Heart left ventricle (tissue), 13 donors: ENCODE measurements around the gene EHD1.

ENCODE experiments used
- POLR2A ChIP-seq, 2 donors: fragments of 450-650 bp; IDR thresholded peaks; one replicate each; pipeline ENCODE4 v1.6.1; 2017; ENCODE audit warnings: antibody characterized with exemption in 2 of 2, mild to moderate bottlenecking in 2 of 2, moderate library complexity in 2 of 2
- TF ChIP-seq, protein P1 (sequence below), 12 donors: fragments of 200-600 bp; sonication (generic) in 4 of 12; IDR thresholded peaks; one replicate each; pipeline versions ENCODE4 v1.5.0 to v1.8.0; 2018 to 2022; ENCODE audit warnings: antibody characterized with exemption in 12 of 12, mild to moderate bottlenecking in 5 of 12
- donor health status: ischemic (EF 13 %, LVEDD 7.1; RV severe dilation, severe dysfunction).
- donor health status: DM: no; HTN: yes; CAD: no.
- donor health status: DM: no; HTN: no; CAD: no.
- donor health status: ischemic (EF 25% LVEDD 6.9; RV normal size, moderate dysfunction).
- donor health status: ischemic (EF 25% LVEDD 5.7; RV mildly dilated, moderate dysfunction).
- donor health status: ischemic (EF 35%, LVEDD 5.7; RV mildly dilated, moderate dysfunction).
- donor health status: nonischemic (EF 11% LVEDD 7.7; RV severe dilation, severe dysfunction).
- donor health status: DM: yes; HTN: yes; CAD: no.
- donor health status: PGD.
- donor health status: ischemic (EF 29% LVEDD 5.4; RV normal size, mild dysfunction).
- donor health status: nonischemic (EF 23%, LVEDD 6.1; RV moderate dilation, normal function).

DNA sequence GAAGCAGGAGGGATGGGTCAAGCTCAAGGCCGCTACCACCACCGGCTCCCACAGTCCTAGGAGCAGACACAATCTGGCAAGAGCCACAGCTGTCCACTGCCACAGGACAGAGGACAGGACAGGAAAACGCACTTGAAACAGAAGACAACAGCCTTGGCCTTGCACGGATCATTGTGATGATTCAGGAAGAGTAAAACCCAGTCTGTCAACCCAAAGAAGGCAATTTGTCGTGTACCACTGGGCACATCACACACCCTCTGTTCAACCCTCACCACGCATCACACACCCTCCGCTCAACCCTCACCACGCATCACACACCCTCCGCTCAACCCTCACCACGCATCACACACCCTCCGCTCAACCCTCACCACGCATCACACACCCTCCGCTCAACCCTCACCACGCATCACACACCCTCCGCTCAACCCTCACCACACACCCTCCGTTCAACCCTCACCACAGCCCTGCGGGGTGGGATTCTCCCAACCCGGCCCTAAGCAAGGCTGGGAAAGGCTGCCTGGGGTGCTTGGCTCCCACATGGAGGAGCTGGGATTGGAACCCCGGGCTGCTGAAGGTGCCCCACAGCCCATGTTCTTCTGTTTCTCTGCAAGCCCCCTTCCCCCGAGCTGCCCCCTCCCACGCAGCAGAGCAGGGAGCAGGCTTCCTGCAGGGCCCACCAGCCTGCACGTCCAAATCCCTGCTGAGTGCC, 22.7 kb downstream of the EHD1 start:
- no peak for TF ChIP-seq POLR2A (IDR thresholded peaks at IDR 0.05)
- TF ChIP-seq, protein P1, sequence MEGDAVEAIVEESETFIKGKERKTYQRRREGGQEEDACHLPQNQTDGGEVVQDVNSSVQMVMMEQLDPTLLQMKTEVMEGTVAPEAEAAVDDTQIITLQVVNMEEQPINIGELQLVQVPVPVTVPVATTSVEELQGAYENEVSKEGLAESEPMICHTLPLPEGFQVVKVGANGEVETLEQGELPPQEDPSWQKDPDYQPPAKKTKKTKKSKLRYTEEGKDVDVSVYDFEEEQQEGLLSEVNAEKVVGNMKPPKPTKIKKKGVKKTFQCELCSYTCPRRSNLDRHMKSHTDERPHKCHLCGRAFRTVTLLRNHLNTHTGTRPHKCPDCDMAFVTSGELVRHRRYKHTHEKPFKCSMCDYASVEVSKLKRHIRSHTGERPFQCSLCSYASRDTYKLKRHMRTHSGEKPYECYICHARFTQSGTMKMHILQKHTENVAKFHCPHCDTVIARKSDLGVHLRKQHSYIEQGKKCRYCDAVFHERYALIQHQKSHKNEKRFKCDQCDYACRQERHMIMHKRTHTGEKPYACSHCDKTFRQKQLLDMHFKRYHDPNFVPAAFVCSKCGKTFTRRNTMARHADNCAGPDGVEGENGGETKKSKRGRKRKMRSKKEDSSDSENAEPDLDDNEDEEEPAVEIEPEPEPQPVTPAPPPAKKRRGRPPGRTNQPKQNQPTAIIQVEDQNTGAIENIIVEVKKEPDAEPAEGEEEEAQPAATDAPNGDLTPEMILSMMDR (IDR thresholded peaks at IDR 0.05): no peak
